ENCODE results near the gene MTHFD1L. TPM values are rescaled to one million over a fixed set of nuclear protein-coding genes. Genes with fewer than 3 reads are reported as not detected.
"Not testable (repeated sequence)": the region's sequence is repeated elsewhere in the genome, so short reads cannot be mapped to it uniquely, and the experiment has no call there.

The MTHFD1L gene
- total RNA-seq, 4 donors from 2014 or later, result 0.35 to 1.6 (median 0.59) TPM; not detected in 1

- Histone ChIP-seq H3K4me1 (peaks cover 0 to 10% of the 10 kb centered on the region in 2 donors), H3K27ac (peak overlapping the region; percentile 57 to 76 (median 72))
- H3K9me3 ChIP-seq; H3K27me3 ChIP-seq; H3K36me3 ChIP-seq; ATAC-seq; H3K4me3 ChIP-seq; DNase-seq; intact Hi-C loops (cut with DNase I; ENCODE audit: low total_unique reads); in situ Hi-C loops (cut with MboI; ENCODE audit: low sequenced_read_pairs in 4 of 4): not testable (repeated sequence)
- TF ChIP-seq POLR2A (IDR thresholded peaks at IDR 0.05), result peak; percentile 23 to 47
Measured at GRCh38 chr6:151036211-151036721, 170.8 kb downstream of the MTHFD1L start.

DNA sequence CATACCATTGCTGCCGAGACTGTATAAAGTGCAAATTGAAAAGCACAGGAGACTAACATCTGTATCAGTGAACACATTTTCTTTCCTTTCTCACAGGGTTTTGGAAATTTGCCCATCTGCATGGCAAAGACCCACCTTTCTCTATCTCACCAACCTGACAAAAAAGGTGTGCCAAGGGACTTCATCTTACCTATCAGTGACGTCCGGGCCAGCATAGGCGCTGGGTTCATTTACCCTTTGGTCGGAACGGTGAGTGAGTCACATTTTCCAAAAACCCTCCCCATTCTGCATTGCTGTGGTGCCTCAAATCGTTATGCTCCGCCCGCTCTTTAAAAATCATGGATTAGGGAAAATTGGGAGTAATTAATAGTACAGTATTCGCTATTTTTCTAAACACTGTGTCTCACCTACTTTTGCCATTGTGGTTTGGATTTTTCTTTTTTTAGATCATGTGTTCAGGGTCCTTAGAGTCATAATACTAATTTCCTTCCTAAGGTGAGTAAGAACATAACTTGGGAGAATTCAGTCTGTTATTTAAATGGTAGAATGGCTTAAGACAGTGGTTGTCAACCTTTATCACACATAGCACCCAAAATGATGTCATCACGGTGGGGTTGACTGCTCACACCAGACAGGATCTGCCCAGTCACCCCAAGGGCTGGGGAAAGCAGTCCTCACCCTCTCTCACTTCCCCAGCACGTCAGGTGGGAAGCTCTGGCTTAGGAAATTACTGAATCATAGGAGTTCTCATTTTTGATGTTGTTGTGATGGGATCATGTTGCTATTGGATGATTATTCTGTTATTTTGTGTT is 171.6 kb downstream of the MTHFD1L start:
- no peaks in the 10 kb centered on the region for H3K36me3 ChIP-seq

DNA sequence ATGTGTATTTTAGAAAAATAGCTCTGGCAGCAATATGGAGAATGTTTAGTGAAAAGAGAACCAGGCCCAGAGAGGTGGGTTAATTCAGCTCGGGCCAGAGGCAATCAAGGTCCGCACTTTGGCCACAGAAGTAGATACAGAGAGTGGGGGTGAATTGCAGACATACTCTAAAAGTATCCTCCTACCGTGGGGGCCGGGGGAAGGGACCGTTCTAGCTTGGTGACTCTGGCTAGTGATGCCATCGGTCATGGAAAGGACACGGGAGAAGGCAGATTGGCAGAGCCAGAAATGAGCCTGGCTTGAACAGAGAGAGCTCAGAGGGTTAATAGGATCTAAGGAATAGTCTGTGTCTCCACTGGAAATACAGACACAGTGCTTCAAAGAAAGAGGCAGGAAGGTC is 173.1 kb downstream of the MTHFD1L start:
- Histone ChIP-seq H3K4me3 (no peak overlapping the region), H3K27ac (no peak overlapping the region), H3K27me3 (no peaks in the 10 kb centered on the region), H3K36me3 (no peaks in the 10 kb centered on the region), H3K4me1 (peaks cover 0 to 10% of the 10 kb centered on the region in 2 donors), H3K9me3 (no peaks in the 10 kb centered on the region)
- no peak for ATAC-seq
- in situ Hi-C loops (cut with MboI; ENCODE audit: low sequenced_read_pairs in 4 of 4) (no loop called here), intact Hi-C loops (cut with DNase I; ENCODE audit: low total_unique reads) (no loop called here)
- TF ChIP-seq POLR2A (IDR thresholded peaks at IDR 0.05), result no peak
- TF ChIP-seq, protein P1, sequence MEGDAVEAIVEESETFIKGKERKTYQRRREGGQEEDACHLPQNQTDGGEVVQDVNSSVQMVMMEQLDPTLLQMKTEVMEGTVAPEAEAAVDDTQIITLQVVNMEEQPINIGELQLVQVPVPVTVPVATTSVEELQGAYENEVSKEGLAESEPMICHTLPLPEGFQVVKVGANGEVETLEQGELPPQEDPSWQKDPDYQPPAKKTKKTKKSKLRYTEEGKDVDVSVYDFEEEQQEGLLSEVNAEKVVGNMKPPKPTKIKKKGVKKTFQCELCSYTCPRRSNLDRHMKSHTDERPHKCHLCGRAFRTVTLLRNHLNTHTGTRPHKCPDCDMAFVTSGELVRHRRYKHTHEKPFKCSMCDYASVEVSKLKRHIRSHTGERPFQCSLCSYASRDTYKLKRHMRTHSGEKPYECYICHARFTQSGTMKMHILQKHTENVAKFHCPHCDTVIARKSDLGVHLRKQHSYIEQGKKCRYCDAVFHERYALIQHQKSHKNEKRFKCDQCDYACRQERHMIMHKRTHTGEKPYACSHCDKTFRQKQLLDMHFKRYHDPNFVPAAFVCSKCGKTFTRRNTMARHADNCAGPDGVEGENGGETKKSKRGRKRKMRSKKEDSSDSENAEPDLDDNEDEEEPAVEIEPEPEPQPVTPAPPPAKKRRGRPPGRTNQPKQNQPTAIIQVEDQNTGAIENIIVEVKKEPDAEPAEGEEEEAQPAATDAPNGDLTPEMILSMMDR (IDR thresholded peaks at IDR 0.05 in 4 of 5, conservative IDR thresholded peaks at IDR 0.05 in 1 of 5), result no peak
- DNase-seq, result no peak

More for the DNA sequence above, 171.6 kb downstream of the MTHFD1L start:
- TF ChIP-seq POLR2A (IDR thresholded peaks at IDR 0.05), result no peak
- TF ChIP-seq, protein P1 (IDR thresholded peaks at IDR 0.05 in 4 of 5, conservative IDR thresholded peaks at IDR 0.05 in 1 of 5), result no peak
- no peaks in the 10 kb centered on the region for H3K27me3 ChIP-seq
- in situ Hi-C loops (cut with MboI; ENCODE audit: low sequenced_read_pairs in 4 of 4), result no loop called here
- intact Hi-C loops (cut with DNase I; ENCODE audit: low total_unique reads), result no loop called here
- peaks cover 0 to 10% of the 10 kb centered on the region in 2 donors for H3K4me1 ChIP-seq
- ATAC-seq (no peak), DNase-seq (no peak)
- H3K4me3 ChIP-seq, result no peak overlapping the region
- H3K27ac ChIP-seq, result peak overlapping the region; percentile 57 to 76 (median 71)
- no peaks in the 10 kb centered on the region for H3K9me3 ChIP-seq

DNA sequence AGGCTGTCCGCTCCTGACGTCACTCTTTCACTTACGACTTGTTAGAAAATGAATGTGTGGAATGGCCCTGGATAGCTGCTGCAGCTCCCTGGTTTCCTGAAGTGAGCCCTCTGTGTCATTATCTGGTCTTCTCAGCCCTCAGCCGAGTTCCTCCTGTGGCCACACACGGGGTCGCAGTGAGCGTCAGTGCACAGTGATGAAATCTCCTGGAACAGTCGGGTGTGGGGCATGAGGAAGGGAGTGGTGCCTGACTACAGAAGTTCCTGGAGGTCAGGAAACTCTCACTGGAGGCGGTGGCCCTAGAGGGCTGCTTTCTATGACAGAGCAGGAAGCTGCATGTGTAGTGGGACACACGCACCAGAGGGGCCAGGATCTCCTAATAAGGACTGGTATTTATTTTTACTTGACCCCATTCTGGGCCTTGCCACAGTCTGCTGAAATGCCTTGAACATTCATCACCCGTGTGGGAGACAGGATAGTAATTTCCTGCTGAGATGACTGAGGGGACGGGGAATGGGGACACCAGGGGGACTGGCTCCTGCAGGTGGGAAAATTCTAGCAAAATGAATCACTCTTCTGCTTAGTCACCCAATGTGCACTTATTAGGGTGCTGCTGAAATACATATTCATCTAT is 175.5 kb downstream of the MTHFD1L start:
- H3K36me3 ChIP-seq; H3K9me3 ChIP-seq; H3K4me1 ChIP-seq; H3K27me3 ChIP-seq; intact Hi-C loops (cut with DNase I; ENCODE audit: low total_unique reads); in situ Hi-C loops (cut with MboI; ENCODE audit: low sequenced_read_pairs in 4 of 4): not testable (repeated sequence)
- TF ChIP-seq, protein P1 (IDR thresholded peaks at IDR 0.05 in 4 of 5, conservative IDR thresholded peaks at IDR 0.05 in 1 of 5), result peak in 1 of 5 experiments; percentile 22
- peak; percentile 21 to 45 for TF ChIP-seq POLR2A (IDR thresholded peaks at IDR 0.05)
- H3K4me3 ChIP-seq, result peak overlapping the region in 2 of 4 donors; percentile 7 to 29
- ATAC-seq (peak; percentile 81 to 83), DNase-seq (peak; percentile 33 to 68)
- H3K27ac ChIP-seq, result peak overlapping the region; percentile 63 to 78 (median 72)

GRCh38 chr6:151041686-151042085 is 176.2 kb downstream of the MTHFD1L start:
- no peak for DNase-seq
- H3K4me1 ChIP-seq, result peaks cover 4 to 7% of the 10 kb centered on the region in 2 donors

GRCh38 chr6:151042911-151043330 is 177.4 kb downstream of the MTHFD1L start:
- H3K4me1 ChIP-seq; ATAC-seq; intact Hi-C loops (cut with DNase I; ENCODE audit: low total_unique reads); H3K4me3 ChIP-seq; H3K27me3 ChIP-seq; in situ Hi-C loops (cut with MboI; ENCODE audit: low sequenced_read_pairs in 4 of 4); H3K9me3 ChIP-seq; DNase-seq; H3K36me3 ChIP-seq: not testable (repeated sequence)
- peak overlapping the region in 1 of 4 donors; percentile 75 for H3K27ac ChIP-seq

More at GRCh38 chr6:151041686-151042085, 176.2 kb downstream of the MTHFD1L start:
- intact Hi-C loops (cut with DNase I; ENCODE audit: low total_unique reads), result no loop called here
- Histone ChIP-seq H3K4me3 (no peak overlapping the region), H3K27ac (peak overlapping the region; percentile 48 to 78 (median 66)), H3K9me3 (no peaks in the 10 kb centered on the region), H3K36me3 (no peaks in the 10 kb centered on the region), H3K27me3 (no peaks in the 10 kb centered on the region)
- TF ChIP-seq, protein P1 (IDR thresholded peaks at IDR 0.05 in 4 of 5, conservative IDR thresholded peaks at IDR 0.05 in 1 of 5), result no peak
- no peak for TF ChIP-seq POLR2A (IDR thresholded peaks at IDR 0.05)
- ATAC-seq, result no peak
- in situ Hi-C loops (cut with MboI; ENCODE audit: low sequenced_read_pairs in 4 of 4), result no loop called here
